HG03442 (cell line): ENCODE data around the gene CPA3.

ENCODE experiments used
- ATAC-seq: cut with Tn5 transposase; IDR thresholded peaks from one replicate; pipeline ENCODE4 v1.9.1; 2021; ENCODE audit warnings: mild to moderate bottlenecking, moderate library complexity; ENCODE audit not compliant: unreplicated experiment

Gene CPA3

DNA sequence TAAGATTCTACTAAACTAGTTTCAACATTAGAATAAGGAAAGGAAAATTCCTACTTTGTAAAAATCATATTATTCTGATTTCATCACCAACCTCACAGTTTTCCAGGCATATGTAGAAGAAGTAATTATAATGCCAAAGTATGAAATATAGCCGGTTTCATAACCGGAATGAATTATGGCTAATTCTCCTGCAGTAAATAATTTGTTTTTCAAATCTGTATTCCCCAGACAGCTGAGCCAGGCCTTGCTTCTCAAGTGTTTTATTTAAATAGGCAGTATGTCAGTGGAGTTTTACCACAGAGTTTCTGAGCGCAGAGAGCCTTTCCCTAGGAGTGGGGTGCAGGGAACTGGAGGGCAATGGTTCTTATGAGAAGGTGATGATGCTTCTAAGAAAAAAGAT, 8.7 kb upstream of the CPA3 start:
- no peak for ATAC-seq

DNA sequence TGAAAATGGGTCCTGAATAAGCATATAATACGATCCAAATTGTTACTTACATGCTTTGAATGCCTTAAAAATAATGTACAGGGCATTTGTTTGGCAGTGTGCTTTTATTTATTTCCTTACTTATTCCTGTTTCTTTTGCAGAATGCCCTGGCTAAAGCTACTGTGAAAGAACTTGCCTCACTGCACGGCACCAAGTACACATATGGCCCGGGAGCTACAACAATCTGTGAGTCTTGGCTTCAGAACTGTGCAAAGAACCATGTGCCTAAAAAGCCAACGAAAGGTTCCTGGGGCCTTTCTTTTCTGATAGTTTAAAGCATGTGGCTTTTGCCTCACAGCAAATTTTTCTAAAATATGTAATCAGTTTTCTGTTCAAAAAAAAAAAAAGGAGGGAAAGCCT, 7.8 kb upstream of the CPA3 start:
- ATAC-seq: no peak

DNA sequence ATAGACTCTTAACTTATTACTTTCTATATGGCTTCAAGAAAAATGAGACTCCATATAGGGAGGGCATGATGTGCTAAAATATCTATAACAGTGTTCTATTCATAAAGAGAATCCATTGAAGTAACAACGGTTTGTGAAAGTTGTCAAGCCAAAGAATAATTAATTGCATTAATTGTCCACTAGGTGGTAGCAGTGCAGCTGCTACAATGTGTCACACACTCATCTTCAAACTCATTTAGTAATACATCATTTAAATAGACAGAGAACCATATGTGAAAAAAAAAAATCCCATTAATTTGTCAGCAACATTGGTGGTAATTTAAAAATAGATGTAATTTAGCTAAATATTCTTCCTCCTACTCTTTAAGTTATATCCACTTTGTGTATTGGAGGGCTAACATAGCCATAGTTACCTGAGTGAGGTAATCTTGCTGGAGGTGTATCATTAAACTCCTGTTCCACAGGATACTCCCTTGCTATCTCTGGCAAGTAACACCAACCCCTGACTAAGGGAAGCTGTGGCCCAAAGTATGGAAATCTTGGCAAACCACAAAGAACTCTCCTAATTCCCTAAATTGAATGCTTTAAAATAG, 3.7 kb upstream of the CPA3 start:
- ATAC-seq: peak; percentile 83

DNA sequence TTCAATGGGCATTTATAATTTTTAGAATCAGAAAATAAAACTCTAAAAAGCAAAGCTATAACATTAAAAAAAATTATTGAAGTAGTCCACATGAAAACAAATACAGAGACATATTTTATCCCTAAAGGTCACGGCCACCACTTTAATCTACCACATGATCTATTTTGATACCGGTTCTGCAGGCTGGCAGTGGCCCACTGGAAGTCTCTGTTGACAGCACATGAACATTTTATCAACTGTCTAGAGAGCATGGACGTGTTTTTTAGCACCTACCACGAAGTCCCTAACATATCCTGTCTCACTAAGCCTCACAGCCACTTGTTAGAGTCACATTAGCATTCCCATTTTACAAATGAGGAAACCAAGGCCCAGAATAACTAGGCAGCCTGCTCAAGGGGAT, 1.8 kb upstream of the CPA3 start:
- no peak for ATAC-seq

DNA sequence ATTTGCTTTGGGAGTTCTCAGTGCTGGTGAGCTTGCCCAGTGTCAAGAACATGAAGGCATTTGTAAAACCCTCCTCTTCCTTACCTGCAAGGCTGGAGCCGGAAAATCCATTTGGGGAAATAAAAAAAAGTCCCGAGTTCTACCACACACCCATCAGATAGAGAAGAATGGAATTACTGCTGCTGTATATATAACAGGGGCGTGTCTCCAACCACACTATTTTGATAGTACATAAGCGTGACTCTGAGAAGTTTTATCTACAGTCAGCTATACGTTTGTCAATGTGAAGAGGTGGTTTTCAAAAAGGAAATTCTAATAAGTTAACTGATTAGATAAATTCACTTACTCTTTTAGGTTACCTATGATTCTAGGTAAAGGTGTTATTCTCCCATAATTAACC, 1.3 kb upstream of the CPA3 start:
- no peak for ATAC-seq

DNA sequence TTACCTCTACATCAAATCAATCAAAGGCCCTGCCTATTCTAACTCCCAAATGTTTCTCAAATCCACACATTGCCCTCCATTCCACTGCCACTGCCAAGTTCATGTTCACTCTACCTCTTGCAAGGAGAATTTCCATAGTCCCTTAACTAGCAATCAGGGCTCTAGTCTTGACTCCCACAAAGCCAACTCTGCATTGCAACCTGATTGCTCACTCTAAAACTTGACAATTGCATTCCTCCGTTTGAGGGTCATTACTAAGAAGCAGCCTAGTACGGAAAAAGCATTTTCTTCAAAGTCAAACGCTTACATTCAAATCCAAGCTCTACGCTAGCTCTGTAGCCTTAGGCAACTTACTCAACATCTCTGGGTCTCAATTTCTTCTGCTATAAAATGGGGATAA, 1.2 kb downstream of the CPA3 start:
- ATAC-seq: no peak

DNA sequence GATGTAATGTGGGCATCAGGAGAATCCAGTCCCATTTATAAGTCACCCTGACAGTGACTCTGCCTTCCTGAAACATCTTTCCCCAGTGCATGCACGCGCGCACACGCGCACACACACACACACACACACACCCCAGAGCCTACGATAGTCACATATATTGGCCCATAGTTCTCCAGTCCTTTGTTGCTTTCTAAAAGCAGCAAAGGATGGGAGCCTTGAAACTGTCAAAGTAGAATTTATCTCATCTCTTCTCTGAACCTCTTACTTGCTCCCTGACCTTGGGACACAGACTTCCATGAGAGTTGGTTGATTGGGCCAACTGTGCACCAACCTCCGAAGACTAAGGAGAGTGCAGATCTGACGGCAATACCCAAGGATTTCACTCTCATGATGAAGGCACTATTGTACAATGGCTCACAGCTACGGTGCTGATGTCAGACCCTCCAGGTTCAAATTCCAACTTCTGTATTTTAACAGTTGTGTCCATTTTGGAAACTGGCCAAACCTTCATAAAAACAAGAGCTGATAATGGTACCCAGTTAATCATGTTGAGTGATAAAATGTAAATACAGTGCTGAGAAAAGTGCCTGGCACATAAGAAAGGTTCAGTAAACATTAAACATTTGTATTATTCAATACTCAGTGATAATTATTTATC, 8.3 kb downstream of the CPA3 start:
- no peak for ATAC-seq

DNA sequence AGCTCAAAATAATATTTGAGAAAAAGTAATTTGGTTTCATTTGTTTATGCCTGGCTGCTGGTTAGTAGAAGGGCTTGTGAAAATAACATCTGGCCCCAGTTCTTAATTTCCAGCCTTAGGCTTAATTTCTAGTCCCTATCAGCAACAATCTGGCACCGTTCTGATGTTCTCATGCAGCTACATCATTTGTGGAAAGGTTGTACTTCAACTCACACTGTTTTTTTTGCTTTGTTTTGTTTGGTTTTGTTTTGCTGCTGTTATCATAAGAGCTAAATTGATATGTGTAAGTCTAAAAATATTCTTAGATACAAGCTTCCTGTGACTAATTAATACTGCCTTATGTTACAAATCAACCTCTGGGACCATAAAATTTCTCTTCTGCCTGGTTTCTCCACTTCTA, 8.9 kb downstream of the CPA3 start:
- ATAC-seq: no peak

DNA sequence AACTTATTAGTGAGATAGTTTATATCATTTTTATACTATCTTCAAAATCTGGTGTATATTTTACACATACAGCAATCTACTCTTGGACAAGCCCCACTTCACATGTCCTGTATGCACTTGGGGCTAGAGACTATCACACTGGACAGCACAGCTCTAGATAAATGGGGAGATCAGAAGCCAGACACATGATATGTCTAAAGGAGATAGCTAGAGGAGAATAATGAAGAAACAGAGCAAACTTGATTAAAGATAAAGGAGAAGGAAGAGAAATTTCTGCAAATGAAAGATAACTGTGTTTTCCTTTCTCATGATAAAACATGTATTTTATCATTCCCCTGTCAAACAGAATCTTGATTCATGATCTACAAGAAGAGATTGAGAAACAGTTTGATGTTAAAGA, 13.0 kb downstream of the CPA3 start:
- ATAC-seq: no peak

DNA sequence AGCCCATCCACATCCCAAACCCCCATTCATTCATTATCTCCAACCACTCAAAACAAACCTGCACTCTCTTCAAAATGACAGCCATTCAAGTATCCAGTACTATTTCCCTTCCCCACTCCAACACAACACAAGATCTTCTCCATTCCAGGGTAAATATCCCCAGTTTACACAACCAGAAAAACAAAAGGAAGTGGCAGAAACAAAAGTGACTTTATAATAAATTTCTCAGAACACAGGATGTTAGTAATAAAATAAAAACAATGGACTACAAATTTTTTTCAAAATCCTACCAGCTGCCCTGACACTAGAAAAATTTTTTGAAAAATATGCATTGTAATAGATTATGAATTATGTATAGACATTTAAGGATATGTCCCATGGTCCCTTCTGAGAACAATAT, 14.2 kb downstream of the CPA3 start:
- ATAC-seq: no peak

DNA sequence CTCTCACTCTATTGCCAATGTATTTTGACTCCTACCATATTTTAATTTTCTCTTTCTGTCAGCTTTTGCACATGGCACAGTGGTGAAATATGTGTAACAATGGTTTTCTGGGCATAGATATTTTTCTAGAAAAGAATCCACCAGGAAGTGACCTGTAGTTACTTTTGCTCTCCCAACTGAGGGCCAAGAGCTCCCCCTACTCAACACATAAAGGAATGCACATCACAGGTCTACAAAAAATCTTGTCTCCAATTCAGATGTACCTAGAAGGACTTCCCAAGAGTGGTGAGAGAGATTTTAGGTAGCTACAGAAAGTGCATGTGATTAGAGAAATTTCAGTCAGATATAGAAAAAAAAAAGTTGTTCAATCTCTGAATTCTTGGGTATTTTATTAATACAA, 15.6 kb downstream of the CPA3 start:
- no peak for ATAC-seq

DNA sequence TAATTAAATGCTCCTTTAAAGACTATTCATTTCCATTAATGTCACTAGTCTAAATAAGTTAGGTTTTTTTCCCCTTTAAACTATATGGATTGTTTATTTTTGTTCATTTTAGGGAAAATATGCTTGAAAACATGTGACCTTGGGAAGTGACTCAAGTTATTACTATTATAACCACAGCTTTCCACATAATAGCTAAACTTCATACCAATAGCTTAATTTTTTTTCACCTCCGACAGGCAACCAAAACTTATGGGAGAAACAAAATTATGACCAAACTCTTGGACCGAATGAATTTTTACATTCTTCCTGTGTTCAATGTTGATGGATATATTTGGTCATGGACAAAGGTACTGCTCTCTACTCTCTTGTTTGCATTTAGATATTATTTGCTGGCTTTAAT, 16.2 kb downstream of the CPA3 start:
- no peak for ATAC-seq

DNA sequence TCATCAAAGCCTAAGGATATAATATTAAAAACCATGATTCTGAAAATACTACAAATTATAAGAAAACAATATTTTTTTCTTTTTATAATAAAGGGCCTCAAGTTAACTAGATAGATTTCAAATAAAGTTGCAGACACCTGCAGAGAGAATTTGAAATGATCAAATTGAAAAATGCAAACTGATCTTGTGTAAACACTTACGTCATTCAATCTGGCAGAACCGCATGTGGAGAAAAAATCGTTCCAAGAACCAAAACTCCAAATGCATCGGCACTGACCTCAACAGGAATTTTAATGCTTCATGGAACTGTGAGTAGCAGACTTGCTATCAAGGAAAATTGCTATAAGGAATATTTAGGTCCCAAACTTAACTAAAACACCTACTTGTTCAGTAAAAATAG, 17.2 kb downstream of the CPA3 start:
- no peak for ATAC-seq

DNA sequence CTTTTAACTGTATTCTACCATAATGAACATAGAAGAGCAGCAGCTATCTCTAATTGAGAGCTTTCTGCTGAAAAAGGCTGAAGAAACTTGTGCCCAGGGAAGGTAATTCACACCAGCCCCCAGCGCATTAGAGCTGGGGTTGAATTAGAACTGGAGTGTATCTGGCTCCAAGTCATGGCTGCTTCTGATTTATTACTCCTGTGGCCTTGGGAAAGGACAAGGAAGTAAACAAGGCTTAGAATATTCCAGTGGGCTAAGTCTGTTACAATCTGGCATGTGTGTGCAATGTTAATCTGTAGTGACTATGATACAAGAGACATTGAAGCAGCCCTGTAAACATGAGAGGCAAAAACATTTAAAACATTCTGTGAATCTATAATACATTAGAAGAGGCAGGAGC, 18.1 kb downstream of the CPA3 start:
- ATAC-seq: no peak

DNA sequence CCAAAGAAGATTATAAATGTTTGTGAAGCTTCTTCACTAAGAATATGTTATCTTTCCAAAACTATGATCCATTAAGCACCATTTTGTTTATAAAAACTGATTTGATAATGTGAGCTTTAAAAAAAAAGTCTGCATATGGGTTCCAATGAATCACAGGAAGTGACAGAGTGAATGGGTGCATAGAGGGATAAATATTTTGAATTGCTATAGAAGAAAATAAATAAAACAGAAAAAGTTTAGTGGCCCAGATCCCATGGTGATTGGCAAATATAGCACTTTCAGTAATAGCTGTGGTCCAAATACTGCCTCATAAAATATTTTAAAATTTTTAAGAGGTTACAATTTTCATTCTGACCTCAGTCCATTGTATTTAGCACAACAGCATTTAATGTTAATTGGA, 19.2 kb downstream of the CPA3 start:
- ATAC-seq: no peak

DNA sequence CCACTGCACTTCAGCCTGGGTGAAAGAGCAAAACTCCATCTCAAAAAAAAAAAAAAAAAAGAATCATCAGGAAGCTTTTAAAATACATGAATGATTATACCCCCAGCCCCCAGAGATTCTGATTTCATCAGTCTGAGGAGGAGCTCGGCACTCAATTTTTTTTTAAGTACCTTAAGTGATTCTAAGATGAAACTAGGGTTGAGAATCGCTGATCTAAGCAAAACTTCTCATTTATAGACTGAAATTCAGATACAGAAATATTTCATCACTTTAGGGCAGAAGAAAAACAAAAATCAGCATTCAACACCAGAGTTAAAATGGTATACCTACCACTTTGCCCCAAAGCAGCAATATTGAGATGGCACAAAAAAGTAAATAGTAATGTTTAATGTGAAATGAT, 24.7 kb downstream of the CPA3 start:
- no peak for ATAC-seq

DNA sequence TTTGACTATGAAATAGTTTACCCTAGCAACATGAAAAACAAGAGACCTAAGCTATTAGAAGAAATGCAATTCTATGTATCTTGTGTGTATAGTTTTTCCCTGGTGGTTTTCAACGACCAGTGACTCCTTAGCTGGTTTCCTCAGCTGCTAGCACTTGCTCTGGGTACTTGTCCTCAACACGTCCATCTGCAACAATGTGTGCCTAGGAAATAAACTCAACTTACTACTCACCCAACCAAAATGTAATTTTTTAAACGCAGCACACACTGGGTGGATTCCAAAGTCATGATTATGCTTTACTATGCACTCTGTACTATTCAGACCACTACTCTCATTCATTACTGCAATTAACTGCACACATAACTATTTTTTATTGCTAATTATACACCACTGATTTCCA, 31.0 kb downstream of the CPA3 start:
- no peak for ATAC-seq

DNA sequence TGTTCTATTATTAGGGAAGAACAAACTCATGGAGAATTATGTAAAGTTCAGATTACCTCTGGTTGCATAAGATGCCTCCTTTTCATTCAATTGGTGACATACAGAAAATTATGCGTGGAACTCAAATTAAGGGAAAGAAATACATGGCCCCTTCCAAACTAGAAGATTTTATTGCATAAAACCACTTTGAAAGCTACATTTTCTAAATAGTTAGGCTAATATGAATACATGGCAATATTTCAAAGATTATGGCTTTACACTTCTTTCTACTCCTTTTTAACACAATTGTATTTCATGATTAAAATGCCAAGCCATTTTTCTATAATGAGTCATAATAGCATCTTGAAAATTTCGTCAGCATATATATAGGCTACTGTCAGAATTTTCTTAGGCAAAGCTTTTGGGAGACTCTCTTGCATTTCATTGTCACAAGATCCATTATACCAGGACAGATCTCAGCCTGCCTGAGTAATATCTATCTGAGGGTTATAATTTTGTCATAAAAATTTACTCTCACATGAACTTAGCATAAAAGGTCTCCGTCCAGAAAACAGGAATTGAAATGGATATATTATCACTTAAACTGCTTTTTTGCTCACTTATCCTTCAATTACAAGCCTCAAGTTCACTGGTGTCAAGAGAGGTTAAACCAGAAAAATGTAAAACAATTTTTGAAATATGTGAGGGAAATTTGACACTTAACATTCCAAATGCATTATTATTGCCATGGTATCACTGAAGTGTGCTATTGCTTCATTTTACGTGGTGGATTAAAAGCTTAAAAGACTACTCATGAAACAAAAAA, 37.1 kb downstream of the CPA3 start:
- ATAC-seq: no peak

DNA sequence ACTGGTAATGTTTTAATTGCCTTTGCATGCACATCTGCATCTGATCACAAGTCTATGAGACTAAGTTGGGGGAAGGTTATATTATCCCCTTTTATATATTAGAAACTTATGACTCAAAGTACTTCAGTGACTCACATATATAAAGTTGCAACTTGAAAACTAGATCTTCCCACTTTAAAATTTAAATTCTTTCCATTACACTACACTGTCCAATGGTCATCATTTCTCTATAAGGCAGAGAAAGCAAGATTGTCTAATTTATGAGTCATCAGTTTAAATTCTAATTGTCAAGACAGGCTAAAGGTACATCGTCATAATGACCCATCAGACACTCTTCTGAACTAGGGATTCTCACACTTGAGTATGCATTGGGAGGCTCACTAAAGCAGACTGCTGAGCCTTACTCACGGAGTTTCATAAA, 37.9 kb downstream of the CPA3 start:
- ATAC-seq: no peak

DNA sequence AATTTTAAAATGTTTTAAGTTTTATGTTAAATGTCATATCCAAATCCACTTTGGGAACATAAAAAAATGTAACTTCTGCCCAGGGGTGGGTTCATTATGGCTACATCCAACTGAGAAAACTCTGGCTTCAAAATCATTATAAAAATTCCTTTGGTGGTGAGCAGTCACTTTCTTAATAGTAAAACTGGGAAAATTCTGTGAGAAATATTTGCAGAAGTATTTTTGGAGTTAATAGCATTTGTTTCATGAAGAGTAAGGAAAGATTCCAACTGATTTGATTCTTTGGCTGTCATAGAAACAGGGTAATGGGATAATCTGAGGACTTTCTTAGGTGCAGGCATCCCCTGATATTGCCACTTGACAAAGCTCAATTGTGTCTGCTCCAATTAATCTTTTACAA, 38.8 kb downstream of the CPA3 start:
- ATAC-seq: no peak

DNA sequence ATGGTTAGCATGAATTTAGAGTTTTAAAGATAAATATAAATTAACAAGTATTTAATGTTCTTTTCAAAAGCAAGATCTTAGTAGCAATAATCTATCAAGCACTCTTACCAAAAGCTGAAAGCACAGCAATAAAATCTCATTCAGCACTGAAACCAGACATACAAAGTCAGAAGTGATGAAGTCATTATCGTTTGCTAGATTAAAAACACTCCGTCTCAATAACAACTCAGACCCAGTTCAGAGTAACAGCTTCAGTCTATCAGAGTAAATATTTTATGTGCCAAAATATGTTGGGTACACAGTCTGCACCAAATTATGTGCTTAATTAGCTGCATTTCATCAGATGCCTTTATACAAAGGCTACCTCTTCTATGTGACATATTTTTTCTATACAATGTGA, 41.6 kb downstream of the CPA3 start:
- ATAC-seq: no peak

DNA sequence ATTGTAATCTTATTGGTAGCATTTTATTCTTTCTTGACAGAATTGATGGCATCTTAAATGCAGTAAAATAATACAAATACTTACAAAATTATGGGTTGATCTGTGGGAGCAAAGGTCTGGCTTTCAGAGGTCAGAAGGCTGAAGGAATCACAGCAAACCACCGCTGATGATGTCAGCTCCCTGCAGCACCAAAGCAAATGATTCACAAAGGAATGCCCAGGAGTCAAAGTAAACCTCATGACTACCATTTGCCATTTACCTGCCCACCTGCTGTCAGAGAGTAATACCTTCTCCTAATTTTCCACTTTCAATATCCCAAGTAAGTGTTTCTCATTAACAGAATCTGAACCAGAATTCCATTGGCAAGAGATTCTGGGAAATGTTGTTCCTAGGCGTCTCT, 46.1 kb downstream of the CPA3 start:
- no peak for ATAC-seq
